ENCODE measurements around the gene GRIFIN.
A peak's percentile ranks its signal among the peaks of the same experiment; 100 is the strongest.

GRIFIN gene

GRCh38 chr7:2512179-2512661, 36.0 kb upstream of the GRIFIN start:
- no peak for DNase-seq

GRCh38 chr7:2511769-2512168, 35.6 kb upstream of the GRIFIN start:
- DNase-seq, result no peak

- DNase-seq, result peak; percentile 84
Observed at GRCh38 chr7:2510909-2511768, 34.9 kb upstream of the GRIFIN start.

GRCh38 chr7:2510130-2510776, 34.1 kb upstream of the GRIFIN start:
- no peak for DNase-seq

- no peak for DNase-seq
Observed at GRCh38 chr7:2509298-2509906, 33.2 kb upstream of the GRIFIN start.

GRCh38 chr7:2508327-2509215, 32.4 kb upstream of the GRIFIN start:
- DNase-seq, result peak; percentile 88

GRCh38 chr7:2507917-2508306, 31.7 kb upstream of the GRIFIN start:
- DNase-seq, result no peak

GRCh38 chr7:2507208-2507916, 31.2 kb upstream of the GRIFIN start:
- no peak for DNase-seq

GRCh38 chr7:2505401-2505800, 29.2 kb upstream of the GRIFIN start:
- no peak for DNase-seq

GRCh38 chr7:2504889-2505375, 28.7 kb upstream of the GRIFIN start:
- DNase-seq, result no peak

GRCh38 chr7:2504128-2504888, 28.1 kb upstream of the GRIFIN start:
- no peak for DNase-seq

- DNase-seq, result no peak
Observed at GRCh38 chr7:2503056-2503941, 27.1 kb upstream of the GRIFIN start.

GRCh38 chr7:2502647-2502966, 26.4 kb upstream of the GRIFIN start:
- DNase-seq, result no peak

- DNase-seq, result no peak
Observed at GRCh38 chr7:2501947-2502646, 25.9 kb upstream of the GRIFIN start.

- DNase-seq, result peak; percentile 10
Observed at GRCh38 chr7:2500701-2501100, 24.5 kb upstream of the GRIFIN start.

GRCh38 chr7:2499719-2500430, 23.7 kb upstream of the GRIFIN start:
- no peak for DNase-seq

GRCh38 chr7:2499181-2499580, 23.0 kb upstream of the GRIFIN start:
- no peak for DNase-seq

GRCh38 chr7:2498708-2499107, 22.5 kb upstream of the GRIFIN start:
- DNase-seq, result no peak
